SU-DHL-6 (cell line): ENCODE data around the gene SLC17A7.

Source experiments
- H2AFZ ChIP-seq: fragments of 200-600 bp; sonication (generic); 2 replicates; pipeline ENCODE4 v1.6.1; 2014; ENCODE audit warnings: low read depth, mild to moderate bottlenecking, moderate library complexity, mixed read lengths, antibody characterized with exemption, low read length; ENCODE audit not compliant: severe bottlenecking
- H3F3A ChIP-seq: fragments of 200-600 bp; shearing (Covaris generic); 2 replicates; pipeline ENCODE4 v1.6.0; 2016; ENCODE audit warnings: antibody characterized with exemption, mild to moderate bottlenecking; ENCODE audit not compliant: insufficient read depth
- H3K27ac ChIP-seq: fragments of 200-600 bp; sonication (generic); 2 replicates; pipeline ENCODE4 v1.5.1; 2016; ENCODE audit warnings: low read depth, mild to moderate bottlenecking, low read length, moderate library complexity, mixed read lengths
- H3K27me3 ChIP-seq: fragments of 200-600 bp; sonication (generic), shearing (Covaris generic); 2 replicates; pipeline ENCODE4 v1.6.0; 2014; ENCODE audit warnings: mild to moderate bottlenecking, low read length
- H3K36me3 ChIP-seq: fragments of 200-600 bp; sonication (generic); 2 replicates; pipeline ENCODE4 v1.6.1; 2014; ENCODE audit warnings: mild to moderate bottlenecking, low read length, mixed read lengths
- H3K4me2 ChIP-seq: fragments of 300-600, 200-600 bp; shearing (Covaris generic), sonication (generic); 2 replicates; pipeline ENCODE4 v1.6.0; 2014; ENCODE audit warnings: low read length, low read depth, mild to moderate bottlenecking; ENCODE audit not compliant: poor library complexity, severe bottlenecking
- H3K4me3 ChIP-seq: fragments of 200-600 bp; sonication (generic); 2 replicates; pipeline ENCODE4 v1.5.1; 2014; ENCODE audit warnings: antibody characterized with exemption, low read length, mild to moderate bottlenecking, mixed read lengths; ENCODE audit not compliant: insufficient read depth, poor library complexity, severe bottlenecking
- H3K79me2 ChIP-seq: fragments of 200-600 bp; sonication (generic); 2 replicates; pipeline ENCODE4 v1.6.1; 2014; ENCODE audit warnings: mild to moderate bottlenecking, low read length, moderate library complexity; ENCODE audit not compliant: insufficient read depth
- H3K9ac ChIP-seq: fragments of 200-600 bp; sonication (generic); 2 replicates; pipeline ENCODE4 v1.7.0; 2014; ENCODE audit warnings: mild to moderate bottlenecking, low read length
- H3K9me2 ChIP-seq: fragments of 200-600 bp; sonication (generic); replicated peaks from 2 replicates; pipeline ENCODE4 v1.6.1; 2014; ENCODE audit warnings: low read length; ENCODE audit not compliant: insufficient read depth
- H3K9me3 ChIP-seq: fragments of 200-600 bp; sonication (generic); 2 replicates; pipeline ENCODE4 v1.6.1; 2014; ENCODE audit warnings: low read length, mixed read lengths; ENCODE audit not compliant: insufficient read depth
- H4K20me1 ChIP-seq: fragments of 200-600 bp; sonication (generic); 2 replicates; pipeline ENCODE4 v1.6.1; 2014; ENCODE audit warnings: low read depth, mild to moderate bottlenecking, antibody characterized with exemption, low read length, moderate library complexity, mixed read lengths
- CTCF ChIP-seq: fragments of 200-600 bp; sonication (generic); IDR thresholded peaks from one replicate; pipeline ENCODE4 v1.5.1; 2017; ENCODE audit warnings: antibody characterized with exemption, mild to moderate bottlenecking, low read length, moderate library complexity; ENCODE audit not compliant: insufficient read depth, poor library complexity, severe bottlenecking
- EZH2phosphoT487 ChIP-seq: fragments of 200-600 bp; sonication (generic), shearing (Covaris generic); conservative IDR thresholded peaks from 2 replicates; pipeline ENCODE4 v1.6.1; 2018; ENCODE audit warnings: mild to moderate bottlenecking, antibody characterized with exemption, low read length, moderate library complexity, mixed read lengths

SLC17A7 gene

GRCh38 chr19:49441960-49442350 is 628 bp upstream of the SLC17A7 start:
- TF ChIP-seq CTCF (no peak), EZH2phosphoT487 (no peak)
- no peaks in the 10 kb centered on the region for H3K9me2 ChIP-seq
- H3K4me3 ChIP-seq = no peak overlapping the region
- no peaks in the 10 kb centered on the region for H3K27me3 ChIP-seq
- no peak overlapping the region for H3K4me2 ChIP-seq
- no peaks in the 10 kb centered on the region for H4K20me1 ChIP-seq
- no peaks in the 10 kb centered on the region for H3K79me2 ChIP-seq
- H3K27ac ChIP-seq = no peak overlapping the region
- H2AFZ ChIP-seq = no peak overlapping the region
- 0 out of 2 replicates have a peak, but pooled peaks cover 5% of the 10 kb centered on the region for H3F3A ChIP-seq
- no peaks in the 10 kb centered on the region for H3K9me3 ChIP-seq
- no peaks in the 10 kb centered on the region for H3K36me3 ChIP-seq
- no peak overlapping the region for H3K9ac ChIP-seq

GRCh38 chr19:49440439-49441209 is 703 bp downstream of the SLC17A7 start:
- no peaks in the 10 kb centered on the region for H3K27me3 ChIP-seq
- no peak overlapping the region for H2AFZ ChIP-seq
- no peak overlapping the region for H3K27ac ChIP-seq
- H3K4me3 ChIP-seq = no peak overlapping the region
- 0 out of 2 replicates have a peak, but pooled peaks cover 5% of the 10 kb centered on the region for H3F3A ChIP-seq
- no peaks in the 10 kb centered on the region for H3K79me2 ChIP-seq
- no peaks in the 10 kb centered on the region for H3K36me3 ChIP-seq
- no peak overlapping the region for H3K4me2 ChIP-seq
- H3K9me3 ChIP-seq = no peaks in the 10 kb centered on the region
- H4K20me1 ChIP-seq = no peaks in the 10 kb centered on the region
- TF ChIP-seq CTCF = no peak
- no peak overlapping the region for H3K9ac ChIP-seq
- H3K9me2 ChIP-seq = no peaks in the 10 kb centered on the region

- Histone ChIP-seq H3K36me3 (no peaks in the 10 kb centered on the region), H3F3A (no peaks in the 10 kb centered on the region), H4K20me1 (no peaks in the 10 kb centered on the region), H3K9me3 (no peaks in the 10 kb centered on the region), H3K27ac (no peak overlapping the region), H3K4me3 (no peak overlapping the region), H3K9me2 (no peaks in the 10 kb centered on the region), H3K27me3 (no peaks in the 10 kb centered on the region), H2AFZ (no peak overlapping the region), H3K4me2 (no peak overlapping the region), H3K79me2 (no peaks in the 10 kb centered on the region), H3K9ac (no peak overlapping the region)
- no peak for TF ChIP-seq EZH2phosphoT487
- no peak for TF ChIP-seq CTCF
Observed at GRCh38 chr19:49439836-49440235, 1.5 kb downstream of the SLC17A7 start.
